RPMI8226 (cell line): ENCODE results near the gene GSX2.
"Not testable (repeated sequence)": the region's sequence is repeated elsewhere in the genome, so short reads cannot be mapped to it uniquely, and the experiment has no call there.

ENCODE experiments used
- DNase-seq: peaks from one replicate; pipeline ENCODE4 v3.0.0-alpha.2; 2015

GSX2 gene

DNA sequence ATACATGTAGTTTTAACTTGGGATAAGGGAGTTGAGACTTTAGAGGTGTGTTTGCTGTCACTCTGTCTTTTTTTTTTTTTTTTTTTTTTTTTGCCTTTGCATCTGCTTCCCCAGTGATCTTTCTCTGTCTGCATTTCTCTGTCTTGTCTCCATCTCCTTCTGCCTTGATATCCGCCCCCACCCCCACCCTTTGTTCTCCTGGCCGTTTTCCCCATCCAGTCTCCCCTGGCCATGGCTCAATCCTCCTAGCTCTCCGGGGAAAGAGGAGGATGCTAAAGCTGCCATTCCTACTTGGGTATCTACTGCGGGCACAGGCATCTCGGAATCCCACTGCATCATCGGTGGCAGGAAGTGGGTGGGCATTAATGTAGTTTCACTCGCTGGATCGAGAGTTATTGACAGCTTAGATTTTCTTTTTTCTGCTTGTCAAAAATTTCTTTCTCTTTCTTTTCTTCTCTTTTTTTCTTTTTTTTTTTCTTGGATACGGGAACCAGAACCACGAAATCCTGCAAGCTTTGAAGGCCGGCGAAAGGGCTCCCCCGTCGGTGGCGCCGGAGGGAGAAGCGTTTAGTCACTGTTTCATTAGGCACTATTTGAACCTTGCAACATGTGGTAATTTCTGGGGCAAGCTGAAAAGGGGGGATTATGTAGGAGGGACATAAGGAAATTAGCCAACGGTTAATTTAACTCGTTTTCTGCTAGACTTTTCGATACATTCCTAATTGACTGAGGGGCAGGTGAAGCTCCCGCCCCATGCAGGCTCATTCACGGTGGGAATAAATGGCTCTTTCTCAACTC lies 8.2 kb downstream of the GSX2 start:
- no peak for DNase-seq

DNA sequence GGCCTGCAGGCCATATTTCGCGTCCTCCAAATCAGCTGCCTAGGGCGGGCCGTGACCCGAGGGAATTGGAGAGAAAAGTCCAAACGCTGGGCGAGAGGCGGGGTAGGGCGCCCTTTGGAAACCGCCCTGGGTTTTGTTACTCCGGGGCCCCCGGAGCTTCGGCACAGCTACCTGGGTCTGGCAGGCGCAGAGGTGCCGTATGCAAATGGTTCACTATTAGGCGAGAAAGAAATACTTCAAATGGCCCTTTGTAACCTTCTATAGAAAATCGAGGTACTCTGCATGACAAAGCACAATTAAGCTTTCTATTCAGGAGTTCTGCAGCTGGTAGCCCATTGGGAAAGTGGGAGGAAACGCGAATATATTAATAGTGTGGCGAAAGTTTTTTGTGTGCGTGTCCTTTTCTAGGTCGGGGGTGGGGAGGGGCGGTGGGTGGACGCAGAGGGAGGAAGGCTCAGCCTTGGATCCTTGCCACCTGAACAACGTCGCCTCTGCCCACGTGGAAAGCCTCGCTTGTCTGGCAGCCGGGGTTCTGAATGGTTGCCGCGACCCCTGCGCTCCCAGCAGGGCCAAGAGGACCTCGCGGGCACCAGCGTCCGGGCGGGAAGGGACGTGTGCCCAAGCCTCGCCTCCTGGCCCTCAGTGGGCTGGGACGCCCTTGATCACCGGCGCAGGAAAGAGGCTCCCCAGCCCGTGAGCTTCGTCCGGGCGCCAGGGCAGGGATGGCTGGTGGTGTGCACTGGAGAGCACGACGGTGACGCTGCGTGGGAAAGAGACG lies 9.5 kb downstream of the GSX2 start:
- DNase-seq, result no peak

DNA sequence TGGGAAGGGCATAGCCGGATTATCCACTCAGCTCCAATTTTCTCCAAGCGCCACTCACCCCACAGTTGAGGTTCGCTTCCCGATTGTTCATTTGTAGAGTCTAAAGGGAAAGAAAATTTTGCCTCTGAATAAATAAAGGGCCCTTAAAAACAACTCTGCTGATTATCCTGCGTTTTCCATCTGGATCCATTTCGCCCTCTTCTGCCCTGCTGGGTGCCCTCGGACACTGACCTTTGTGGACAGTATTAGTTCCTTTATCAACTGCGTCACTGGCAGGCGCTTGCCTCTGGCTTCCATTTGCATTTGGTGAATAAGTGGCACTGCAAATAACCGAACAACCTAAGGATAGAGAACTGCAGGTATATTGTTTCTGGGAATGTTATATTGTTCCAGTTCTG lies 10.1 kb downstream of the GSX2 start:
- DNase-seq, result no peak

DNA sequence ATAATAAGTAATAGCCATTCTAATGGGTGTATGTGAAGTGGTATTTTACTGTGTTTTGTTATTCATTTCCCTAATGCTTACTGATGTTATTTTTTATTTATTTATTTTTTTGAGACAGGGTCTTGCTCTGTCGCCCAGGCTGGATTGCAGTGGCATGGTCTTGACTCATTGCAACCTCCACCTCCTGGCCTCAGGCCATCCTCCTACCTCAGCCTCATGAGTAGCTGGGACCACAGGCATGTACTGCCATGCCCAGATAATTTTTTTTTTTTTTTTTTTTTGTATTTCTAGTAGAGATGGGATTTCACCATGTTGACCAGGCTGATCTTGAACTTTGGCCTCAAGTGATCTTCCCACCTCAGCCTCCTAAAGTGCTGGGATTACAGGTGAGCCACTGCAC lies 13.2 kb downstream of the GSX2 start:
- not testable (repeated sequence) for DNase-seq

DNA sequence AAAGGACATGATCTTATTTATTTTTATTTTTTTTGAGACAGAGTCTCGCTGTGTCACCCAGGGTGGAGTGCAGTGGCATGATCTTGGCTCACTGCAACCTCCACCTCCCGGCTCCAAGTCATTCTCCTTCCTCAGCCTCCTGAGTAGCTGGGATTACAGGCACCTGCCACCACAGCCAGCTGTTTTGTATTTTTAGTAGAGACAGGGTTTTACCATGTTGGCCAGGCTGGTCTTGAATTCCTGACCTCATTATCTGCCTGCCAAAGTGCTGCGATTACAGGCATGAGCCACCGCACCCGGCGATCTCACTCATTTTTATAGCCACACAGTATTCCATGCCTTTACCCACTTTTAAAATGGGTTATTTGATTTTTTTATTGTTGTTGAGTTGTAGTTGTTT lies 16.3 kb downstream of the GSX2 start:
- not testable (repeated sequence) for DNase-seq

DNA sequence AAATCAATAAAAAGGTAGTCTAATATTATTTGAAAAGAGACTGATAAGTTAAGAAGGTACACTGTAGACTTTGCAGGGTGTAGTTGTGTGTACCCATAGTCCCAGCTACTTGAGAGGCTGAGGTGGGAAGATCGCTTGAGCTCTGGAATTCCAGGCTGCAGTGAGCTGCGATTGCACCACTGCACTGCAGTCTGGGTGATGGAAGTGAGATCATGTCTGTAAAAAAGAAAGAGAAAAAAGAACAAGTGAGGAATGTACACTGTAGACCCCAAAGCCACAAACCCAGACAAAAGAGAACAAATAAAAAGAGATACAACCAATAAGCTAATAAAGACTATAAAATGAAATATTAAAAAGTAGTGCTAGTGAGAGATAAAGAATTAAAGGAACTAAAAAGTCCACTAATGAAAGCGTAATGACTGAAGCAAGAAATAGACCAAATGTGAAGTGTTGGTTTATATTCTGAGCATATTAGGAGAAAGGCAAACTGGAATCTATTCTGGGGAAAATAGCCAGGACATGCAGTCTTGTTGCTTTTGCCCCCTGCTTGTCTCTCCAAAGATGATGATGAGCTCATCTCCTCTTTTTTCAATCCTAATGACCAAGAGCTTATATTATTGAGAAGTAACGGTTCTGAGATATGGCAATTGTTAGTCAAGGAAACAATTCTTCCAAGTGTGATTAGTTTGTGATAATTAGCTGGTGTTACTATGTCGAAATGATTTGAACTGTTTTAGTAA lies 19.1 kb downstream of the GSX2 start:
- no peak for DNase-seq

DNA sequence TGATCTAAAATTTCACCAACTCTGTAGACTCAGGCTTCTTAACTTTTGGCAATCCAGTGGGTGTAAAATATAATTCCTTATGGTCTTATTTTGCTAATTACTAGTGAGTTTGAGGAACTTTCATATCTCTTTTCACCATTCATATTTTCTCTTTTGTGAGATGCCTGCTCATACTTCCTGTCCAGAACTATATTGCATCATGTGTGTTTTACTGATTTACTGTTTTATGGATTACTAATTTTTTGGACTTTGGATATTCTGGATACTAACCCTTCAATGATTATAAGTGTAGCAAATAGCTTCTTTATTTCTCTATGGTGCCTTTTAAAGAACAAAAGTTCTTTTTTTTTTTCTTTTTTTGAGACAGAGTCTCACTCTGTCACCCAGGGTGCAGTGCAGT lies 20.6 kb downstream of the GSX2 start:
- no peak for DNase-seq

DNA sequence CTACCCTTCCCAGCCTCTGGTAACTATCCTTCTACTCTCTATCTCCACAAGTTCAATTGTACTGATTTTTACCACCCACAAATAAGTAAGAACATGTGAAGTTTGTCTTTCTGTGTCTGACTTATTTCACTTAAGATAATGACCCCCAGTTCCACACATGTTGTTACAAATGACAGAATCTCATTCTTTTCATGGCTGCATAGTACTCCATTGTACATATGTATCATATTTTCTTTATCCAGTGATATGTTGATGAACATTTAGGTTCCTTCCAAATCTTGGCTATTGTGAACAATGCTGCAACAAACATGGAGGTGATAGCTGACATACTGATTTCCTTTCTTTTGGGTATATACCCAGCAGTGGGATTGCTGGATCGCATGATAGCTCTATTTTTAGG lies 27.7 kb downstream of the GSX2 start:
- no peak for DNase-seq

DNA sequence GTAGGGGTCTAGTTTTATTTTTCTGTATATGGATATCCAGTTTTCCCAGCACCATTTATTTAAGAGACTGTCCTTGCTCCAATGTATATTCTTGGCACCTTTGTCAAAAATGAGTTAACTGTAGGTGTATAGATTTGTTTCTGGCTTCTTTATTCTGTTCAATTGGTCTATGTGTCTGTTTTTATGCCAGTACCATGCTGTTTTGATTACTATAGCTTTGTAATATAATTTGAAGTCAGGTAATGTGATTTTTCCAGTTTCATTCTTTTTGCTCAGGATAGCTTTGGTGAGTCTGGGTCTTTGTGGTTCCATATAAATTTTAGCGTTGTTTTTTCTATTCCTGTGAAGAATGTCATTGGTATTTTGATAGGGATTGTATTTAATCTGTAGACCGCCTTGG lies 28.7 kb downstream of the GSX2 start:
- DNase-seq, result not testable (repeated sequence)

DNA sequence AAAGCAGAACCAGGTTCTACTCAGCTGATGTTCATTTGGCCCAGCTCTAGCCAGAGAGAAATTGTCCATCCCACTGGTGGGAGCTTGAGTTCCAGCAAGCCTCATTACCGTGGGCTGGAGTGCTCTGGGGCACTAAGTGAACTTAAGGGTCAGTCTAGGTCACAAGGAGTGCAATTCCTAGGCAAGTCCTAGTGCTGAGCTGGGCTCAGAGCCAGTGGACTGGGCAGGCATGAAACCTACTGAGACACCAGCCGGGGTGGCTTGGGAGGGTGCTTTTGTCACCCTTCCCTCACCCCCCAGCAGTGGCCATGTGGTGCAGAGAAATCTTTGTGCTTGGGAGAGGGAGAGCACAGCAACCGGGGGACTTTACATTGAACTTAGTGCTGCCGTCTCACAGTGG lies 39.4 kb downstream of the GSX2 start:
- DNase-seq, result no peak

DNA sequence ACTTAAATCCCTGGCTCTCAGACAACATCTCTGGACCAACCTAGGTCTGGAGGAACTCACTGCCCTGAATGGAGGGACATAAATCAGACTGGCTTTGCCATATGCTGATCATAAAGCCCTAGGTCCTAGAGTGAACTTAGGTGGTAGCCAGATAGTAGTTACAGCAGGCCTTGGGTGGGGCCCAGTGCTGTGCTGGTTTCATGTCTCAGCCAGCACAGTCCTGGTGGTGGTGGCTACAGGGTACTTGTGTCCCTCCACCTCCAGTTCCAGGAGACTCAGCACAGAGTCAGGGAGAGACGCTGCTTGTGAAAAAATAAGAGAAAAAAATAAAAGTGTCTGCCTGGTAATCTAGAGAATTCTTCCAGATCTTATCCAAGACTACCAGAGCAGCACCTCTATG lies 40.3 kb downstream of the GSX2 start:
- no peak for DNase-seq

DNA sequence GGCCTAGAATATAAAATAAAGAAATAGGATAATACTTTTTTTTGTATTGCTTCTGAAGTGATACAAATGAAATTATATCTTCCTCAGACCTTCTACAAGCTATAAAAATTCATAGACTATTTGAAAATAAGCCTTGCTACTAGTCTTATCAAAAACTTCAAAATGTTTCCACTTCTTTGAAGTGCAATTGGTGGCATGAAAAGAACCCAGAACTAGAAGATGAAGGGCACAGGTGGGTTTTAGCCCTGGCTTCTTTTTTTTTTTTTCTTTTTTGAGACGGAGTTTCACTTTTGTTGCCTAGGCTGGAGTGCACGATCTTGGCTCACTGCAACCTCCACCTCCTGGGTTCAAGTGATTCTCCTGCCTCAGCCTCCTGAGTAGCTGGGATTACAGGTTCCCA lies 44.2 kb downstream of the GSX2 start:
- DNase-seq, result no peak

DNA sequence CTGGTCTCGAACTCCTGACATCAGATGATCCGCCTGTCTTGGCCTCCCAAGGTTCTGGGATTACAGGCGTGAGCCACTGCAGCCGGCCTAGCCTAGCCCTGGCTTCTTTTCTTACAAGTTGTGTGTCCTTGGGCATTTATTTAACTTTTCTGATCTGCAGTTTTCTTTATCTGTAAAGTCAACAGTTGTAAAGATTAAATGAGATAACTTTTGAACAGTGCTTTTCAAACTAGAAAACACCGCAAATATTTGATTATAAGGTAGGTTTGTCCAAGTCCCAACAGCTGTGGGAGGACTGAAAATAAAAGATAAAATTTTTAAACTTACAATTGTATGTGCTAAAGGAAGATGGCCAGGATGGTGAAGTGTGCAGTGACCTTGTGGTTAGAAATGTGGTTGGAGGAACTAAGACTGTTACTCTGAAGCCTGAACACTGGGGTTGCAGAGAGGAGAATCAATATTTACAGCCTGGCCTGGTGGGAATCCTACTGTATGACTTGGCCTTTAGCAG lies 44.8 kb downstream of the GSX2 start:
- no peak for DNase-seq

DNA sequence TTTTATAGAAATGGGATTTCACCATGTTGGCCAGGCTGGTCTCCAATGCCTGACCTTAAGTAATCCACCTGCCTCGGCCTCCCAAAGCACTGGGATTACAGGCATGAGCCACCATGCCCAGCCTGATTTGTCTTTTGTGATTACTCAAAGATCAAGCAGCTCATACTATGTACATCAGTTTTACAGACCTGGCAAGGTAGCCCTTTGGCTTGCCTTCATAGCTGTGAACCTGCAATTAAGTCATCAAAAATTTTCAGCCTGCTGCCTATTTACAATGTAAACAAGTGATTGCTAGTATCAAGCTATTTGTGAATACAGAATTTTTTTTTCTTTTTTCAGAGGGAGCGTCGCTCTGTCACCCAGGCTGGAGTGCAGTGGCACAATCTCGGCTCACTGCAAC lies 46.2 kb downstream of the GSX2 start:
- DNase-seq, result no peak

DNA sequence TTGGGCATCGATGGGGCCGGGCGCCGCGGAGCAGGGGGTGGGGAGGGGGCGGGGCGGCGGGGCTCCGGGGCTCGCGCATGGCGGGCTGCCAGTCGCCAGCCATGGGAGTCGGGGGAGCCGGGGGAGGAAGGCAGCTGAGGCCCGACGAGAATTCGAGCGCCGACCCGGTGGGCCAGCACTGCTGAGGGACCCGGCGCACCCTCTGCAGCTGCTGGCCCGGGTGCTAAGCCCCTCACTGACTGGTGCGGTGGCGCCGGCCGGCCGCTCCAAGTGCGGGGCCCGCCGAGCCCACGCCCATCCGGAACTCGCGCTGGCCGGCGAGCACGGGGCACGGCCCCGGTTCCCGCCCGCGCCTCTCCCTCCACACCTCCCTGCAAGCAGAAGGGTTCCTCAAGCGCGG lies 49.4 kb downstream of the GSX2 start:
- no peak for DNase-seq
